ENCODE measurements around the gene CRHR1.
A peak's percentile ranks its signal among the peaks of the same experiment; 100 is the strongest.

The CRHR1 gene

GRCh38 chr17:45759761-45760160 lies 24.4 kb upstream of the CRHR1 start:
- no peak for DNase-seq

GRCh38 chr17:45761957-45762565 lies 22.1 kb upstream of the CRHR1 start:
- no peak for DNase-seq

GRCh38 chr17:45763182-45763581 lies 20.9 kb upstream of the CRHR1 start:
- DNase-seq: no peak

GRCh38 chr17:45764479-45764878 lies 19.6 kb upstream of the CRHR1 start:
- no peak for DNase-seq

GRCh38 chr17:45768000-45768399 lies 16.1 kb upstream of the CRHR1 start:
- no peak for DNase-seq

- DNase-seq: no peak
Measured at GRCh38 chr17:45770632-45771270, 13.4 kb upstream of the CRHR1 start.

- no peak for DNase-seq
Measured at GRCh38 chr17:45771271-45771959, 12.7 kb upstream of the CRHR1 start.

GRCh38 chr17:45775148-45775547 lies 9.0 kb upstream of the CRHR1 start:
- DNase-seq: peak; percentile 68

GRCh38 chr17:45775576-45776011 lies 8.5 kb upstream of the CRHR1 start:
- peak; percentile 68 for DNase-seq

GRCh38 chr17:45776896-45777295 lies 7.2 kb upstream of the CRHR1 start:
- DNase-seq: no peak

GRCh38 chr17:45777388-45777787 lies 6.7 kb upstream of the CRHR1 start:
- no peak for DNase-seq

- DNase-seq: no peak
Measured at GRCh38 chr17:45780921-45781320, 3.2 kb upstream of the CRHR1 start.

- peak; percentile 21 for DNase-seq
Measured at GRCh38 chr17:45782889-45783592, 1.1 kb upstream of the CRHR1 start.

- peak; percentile 78 for DNase-seq
Measured at GRCh38 chr17:45783593-45784292, 377 bp upstream of the CRHR1 start.

GRCh38 chr17:45784741-45785479 lies 790 bp downstream of the CRHR1 start:
- DNase-seq: peak; percentile 37

- no peak for DNase-seq
Measured at GRCh38 chr17:45785480-45786193, 1.5 kb downstream of the CRHR1 start.

GRCh38 chr17:45786349-45786748 lies 2.2 kb downstream of the CRHR1 start:
- no peak for DNase-seq

GRCh38 chr17:45787044-45787443 lies 2.9 kb downstream of the CRHR1 start:
- no peak for DNase-seq

GRCh38 chr17:45787656-45788055 lies 3.5 kb downstream of the CRHR1 start:
- no peak for DNase-seq

- no peak for DNase-seq
Measured at GRCh38 chr17:45788057-45788456, 3.9 kb downstream of the CRHR1 start.

GRCh38 chr17:45789874-45790273 lies 5.8 kb downstream of the CRHR1 start:
- peak; percentile 63 for DNase-seq

All from NCI-H2171 (cell line).